Neural cell (in vitro differentiated cells): ENCODE data around the gene USP28.

Source experiments
- CTCF ChIP-seq: fragments of 450-650 bp; IDR thresholded peaks from 2 replicates; pipeline ENCODE4 v1.5.1; 2014; ENCODE audit warnings: antibody characterized with exemption, mild to moderate bottlenecking, moderate library complexity; ENCODE audit not compliant: poor library complexity, severe bottlenecking
- EP300 ChIP-seq: fragments of 450-650 bp; conservative IDR thresholded peaks from 2 replicates; pipeline ENCODE4 v1.6.1; 2014; ENCODE audit warnings: antibody characterized with exemption, mild to moderate bottlenecking, moderate library complexity; ENCODE audit not compliant: poor library complexity, severe bottlenecking
- EZH2 ChIP-seq: fragments of 200-600, 300-800 bp; shearing (Covaris generic), sonication (generic); IDR thresholded peaks from 2 replicates; pipeline ENCODE4 v1.6.1; 2014; ENCODE audit warnings: antibody characterized with exemption, low read length, borderline replicate concordance, mild to moderate bottlenecking; ENCODE audit not compliant: insufficient read depth, poor library complexity, severe bottlenecking
- MXI1 ChIP-seq: fragments of 450-650 bp; conservative IDR thresholded peaks from 2 replicates; pipeline ENCODE4 v1.6.1; 2014; ENCODE audit warnings: antibody characterized with exemption, mild to moderate bottlenecking; ENCODE audit not compliant: poor library complexity, severe bottlenecking
- POLR2AphosphoS5 ChIP-seq: IDR thresholded peaks from 2 replicates; pipeline ENCODE4 v1.6.1; 2012
- RAD21 ChIP-seq: fragments of 450-650 bp; conservative IDR thresholded peaks from 2 replicates; pipeline ENCODE4 v1.6.1; 2014; ENCODE audit warnings: antibody characterized with exemption, mild to moderate bottlenecking, moderate library complexity
- REST ChIP-seq: IDR thresholded peaks from 2 replicates; pipeline ENCODE4 v1.6.1; 2012; ENCODE audit warnings: borderline replicate concordance

GRCh38 chr11:113871336-113871735 lies 4.0 kb downstream of the USP28 start:
- TF ChIP-seq CTCF (no peak), POLR2AphosphoS5 (no peak), EP300 (no peak), REST (no peak), MXI1 (no peak), EZH2 (no peak), RAD21 (no peak)
